Fibroblast of upper back skin (primary cell): ENCODE data around the gene RABGAP1L.
A peak's percentile ranks its signal among the peaks of the same experiment; 100 is the strongest.
"Not testable (repeated sequence)": the region's sequence is repeated elsewhere in the genome, so short reads cannot be mapped to it uniquely, and the experiment has no call there.

Experiments used
- DNase-seq: peaks from one replicate; pipeline ENCODE4 v3.0.0-alpha.2; 2013

The RABGAP1L gene

DNA sequence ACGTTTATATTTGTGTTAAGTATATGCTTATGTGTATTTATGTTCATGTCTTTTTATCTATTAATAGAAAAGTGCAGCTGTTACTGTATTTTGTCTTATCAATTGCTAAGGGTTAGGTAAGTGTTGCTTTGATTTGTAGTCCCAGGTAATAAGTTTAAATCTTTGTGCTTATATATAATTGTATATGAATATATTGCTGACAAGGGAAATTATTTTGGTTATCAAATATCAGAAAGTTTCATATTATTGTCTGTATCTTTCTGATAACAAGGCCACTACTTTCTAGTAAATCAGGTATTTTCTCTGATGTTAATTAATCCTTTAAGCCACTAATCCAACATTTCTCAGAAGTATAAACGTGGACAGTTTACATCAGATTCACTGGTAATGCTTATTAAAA lies 309.7 kb downstream of the RABGAP1L start:
- DNase-seq: no peak

DNA sequence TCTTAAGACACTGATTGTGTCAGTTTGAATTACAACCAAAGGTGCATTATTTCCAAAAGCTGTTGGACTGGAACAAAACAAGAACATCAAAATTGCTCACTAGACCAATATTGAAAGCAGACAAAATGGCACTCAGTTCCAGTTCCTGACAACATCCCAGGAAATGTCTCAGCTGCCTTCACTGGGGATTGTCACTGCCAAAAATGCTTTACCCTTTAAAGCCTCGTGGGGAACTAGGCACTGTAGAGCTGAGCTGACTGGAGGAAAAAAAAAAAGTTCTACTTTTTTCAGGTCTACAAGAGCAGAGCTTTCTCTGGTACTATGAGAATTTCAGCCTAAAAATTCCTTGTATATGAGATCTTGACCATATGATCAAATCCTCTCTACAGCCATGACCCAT lies 310.4 kb downstream of the RABGAP1L start:
- no peak for DNase-seq

DNA sequence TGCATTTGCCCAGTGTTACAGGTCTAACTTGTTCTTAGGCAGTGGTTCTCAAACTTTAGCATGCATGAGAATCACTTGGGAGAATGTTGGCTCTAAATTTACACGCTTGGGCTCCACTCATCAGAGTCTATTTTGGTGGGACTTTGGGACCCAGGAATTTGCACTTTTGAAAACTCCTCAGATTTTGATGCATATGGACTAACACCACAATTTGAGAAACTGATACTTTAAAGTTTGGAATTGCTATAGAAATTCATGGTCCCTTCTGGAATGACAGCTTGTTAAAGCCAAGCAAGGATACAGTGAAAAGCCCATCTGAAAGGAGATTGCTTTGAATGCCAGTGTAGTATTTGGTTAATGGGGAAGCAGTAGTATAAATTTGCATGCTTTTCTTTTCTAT lies 320.0 kb downstream of the RABGAP1L start:
- no peak for DNase-seq

DNA sequence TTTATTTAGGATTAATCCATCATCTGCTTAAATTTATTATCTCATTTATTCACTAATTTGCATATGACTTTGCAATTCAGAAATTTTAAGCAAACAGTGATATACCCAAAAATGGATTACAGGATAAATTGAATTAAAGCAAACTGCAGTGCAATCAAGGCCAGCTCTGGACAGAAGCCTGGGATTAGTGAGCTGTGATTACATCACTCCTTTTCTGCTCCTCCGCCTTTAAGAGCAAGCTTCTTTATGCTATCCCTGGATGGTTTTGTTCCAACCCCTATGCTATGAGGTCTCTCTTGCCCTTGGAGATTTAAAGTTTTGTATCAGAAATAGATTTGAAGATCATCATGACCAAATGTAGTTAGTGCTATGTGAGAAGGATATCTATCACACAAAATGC lies 321.0 kb downstream of the RABGAP1L start:
- peak; percentile 2 for DNase-seq

DNA sequence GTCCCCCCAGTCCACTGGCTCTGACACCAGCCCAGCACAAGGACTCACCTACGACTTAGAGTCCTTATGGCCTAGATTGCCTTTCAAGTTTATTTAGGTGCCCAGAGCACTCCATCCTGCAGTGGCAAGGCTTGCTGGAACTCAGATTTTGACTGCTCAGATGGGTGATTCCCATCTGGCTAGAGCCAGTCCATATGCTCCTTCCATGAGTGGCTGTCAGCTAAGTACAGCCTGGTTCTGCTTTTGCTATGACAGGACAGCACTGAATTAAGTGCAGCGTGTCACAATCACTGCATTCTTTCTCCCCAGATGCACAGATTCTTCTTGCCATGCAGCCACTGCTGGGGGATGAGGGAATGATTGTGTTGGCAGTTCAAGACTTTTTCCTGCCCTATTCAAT lies 332.3 kb downstream of the RABGAP1L start:
- DNase-seq: no peak

DNA sequence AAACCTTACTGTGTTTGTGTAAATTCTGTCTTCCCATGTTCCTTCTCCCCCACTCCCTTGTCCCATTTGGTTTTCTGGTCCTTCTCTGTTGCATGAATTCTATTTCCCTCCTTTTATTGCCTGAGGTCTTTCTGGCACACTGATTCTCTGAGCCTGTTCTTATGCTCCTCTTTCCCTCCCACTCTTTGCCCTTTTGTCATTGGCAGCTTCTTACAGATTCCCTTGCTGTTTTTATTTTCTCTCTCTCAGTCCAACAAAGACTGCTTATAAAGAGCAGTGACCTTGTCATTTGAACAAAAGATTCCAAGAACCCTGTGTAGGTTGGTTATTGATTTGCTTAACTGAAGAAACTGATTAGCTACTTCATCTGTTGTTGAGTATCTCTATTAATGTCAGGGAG lies 338.2 kb downstream of the RABGAP1L start:
- DNase-seq: no peak

DNA sequence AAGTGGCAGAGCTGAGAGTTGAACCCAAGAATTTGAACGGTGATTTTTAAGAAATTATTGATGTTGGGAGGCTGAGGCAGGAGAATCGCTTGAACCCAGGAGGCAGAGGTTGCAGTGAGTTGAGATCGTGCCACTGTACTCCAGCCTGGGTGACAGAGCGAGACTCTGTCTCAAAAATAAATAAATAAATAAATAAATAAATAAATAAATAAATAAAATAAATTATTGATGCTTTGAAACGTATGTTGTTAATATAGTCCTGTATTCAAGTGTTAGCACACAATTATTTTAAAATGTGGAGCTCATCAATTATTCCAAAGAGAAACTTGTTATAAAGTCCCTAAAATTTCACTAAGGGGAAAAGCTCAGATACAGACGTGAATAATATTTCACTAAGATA lies 357.4 kb downstream of the RABGAP1L start:
- not testable (repeated sequence) for DNase-seq

DNA sequence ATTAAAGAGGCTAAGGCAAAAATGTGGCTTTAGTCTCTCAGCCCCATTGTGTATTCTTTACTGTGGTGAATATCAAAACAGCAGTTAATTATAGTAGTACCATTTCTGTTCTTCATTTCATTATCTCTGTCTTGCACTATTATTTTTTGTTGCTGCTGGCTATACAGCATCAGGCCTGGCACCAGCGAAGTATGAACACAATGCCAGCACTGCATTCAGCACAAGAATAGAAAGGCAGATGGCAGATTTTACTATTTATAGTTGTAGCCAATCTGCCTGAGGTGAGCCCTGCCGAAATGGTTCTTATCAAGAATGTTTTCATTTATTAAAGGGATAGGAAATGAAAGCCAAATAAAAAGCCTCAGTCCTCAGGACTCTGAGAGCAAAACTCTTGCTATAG lies 360.5 kb downstream of the RABGAP1L start:
- no peak for DNase-seq

DNA sequence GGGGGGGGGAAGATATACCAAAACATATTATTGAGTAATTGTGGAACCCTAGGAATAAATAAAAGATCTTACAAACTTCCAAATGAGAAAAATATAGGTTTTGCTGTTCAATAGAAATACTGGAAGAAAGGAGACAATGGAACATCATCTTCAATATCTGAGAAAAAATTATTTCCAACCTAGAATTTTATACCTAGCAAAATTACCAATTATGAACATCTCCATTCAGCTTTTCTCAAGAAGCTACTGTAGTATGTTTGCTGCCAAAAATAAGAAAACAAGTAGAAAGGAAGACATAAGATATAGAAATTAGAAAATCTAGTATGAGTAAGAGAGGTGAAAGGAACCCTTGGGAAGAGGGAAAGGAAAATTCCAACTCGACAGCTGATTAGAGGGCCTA lies 372.4 kb downstream of the RABGAP1L start:
- no peak for DNase-seq

DNA sequence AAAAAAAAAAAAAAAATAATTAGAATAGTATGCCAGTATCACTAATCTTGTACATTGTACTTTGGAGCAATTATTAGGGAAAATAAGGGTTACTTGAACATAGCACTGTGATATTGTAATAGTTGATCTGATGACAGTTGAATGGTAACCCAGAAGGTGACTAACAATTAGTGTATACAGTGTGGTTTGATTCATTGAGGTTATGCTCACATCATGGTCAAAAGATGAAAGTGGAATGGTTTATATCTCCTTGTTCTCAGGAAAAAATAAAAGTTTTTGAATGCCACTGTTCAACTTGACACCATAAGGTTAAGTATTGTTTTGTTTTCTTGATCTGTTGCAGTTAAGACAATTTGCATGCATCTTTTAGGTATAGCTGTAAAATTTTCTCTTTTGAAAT lies 375.5 kb downstream of the RABGAP1L start:
- DNase-seq: peak; percentile 6

DNA sequence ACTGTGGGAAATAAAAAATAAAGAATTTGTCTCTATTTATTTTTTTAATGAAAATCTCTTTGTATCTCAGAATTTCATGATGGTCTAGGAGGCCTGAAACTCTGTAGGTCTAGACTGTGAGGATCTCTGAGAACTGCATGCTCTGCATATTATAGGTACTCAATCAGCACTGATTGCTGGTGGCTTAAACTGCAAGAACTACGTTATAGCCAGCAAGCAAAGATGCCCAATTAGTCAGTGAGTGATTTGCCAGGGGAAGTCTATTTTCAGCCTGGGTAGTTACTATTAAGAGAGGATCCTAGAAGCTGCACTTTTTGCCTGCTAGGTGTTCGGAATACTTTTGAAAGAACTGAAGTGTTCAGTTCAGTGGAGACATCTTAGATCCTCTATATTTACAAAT lies 375.9 kb downstream of the RABGAP1L start:
- DNase-seq: no peak

DNA sequence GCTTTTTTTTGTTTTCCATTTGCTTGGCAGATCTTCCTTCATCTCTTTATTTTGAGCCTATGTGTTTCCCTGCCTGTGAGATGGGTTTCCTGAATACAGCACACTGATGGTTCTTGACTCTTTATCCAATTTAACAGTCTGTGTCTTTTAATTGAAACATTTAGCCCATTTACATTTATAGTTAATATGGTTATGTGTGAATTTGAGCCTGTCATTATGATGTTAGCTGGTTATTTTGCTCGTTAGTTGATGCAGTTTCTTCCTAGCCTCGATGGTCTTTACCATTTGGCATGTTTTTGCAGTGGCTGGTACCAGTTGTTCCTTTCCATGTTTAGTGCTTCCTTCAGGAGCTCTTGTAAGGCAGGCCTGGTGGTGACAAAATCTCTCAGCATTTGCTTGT lies 384.1 kb downstream of the RABGAP1L start:
- DNase-seq: not testable (repeated sequence)

DNA sequence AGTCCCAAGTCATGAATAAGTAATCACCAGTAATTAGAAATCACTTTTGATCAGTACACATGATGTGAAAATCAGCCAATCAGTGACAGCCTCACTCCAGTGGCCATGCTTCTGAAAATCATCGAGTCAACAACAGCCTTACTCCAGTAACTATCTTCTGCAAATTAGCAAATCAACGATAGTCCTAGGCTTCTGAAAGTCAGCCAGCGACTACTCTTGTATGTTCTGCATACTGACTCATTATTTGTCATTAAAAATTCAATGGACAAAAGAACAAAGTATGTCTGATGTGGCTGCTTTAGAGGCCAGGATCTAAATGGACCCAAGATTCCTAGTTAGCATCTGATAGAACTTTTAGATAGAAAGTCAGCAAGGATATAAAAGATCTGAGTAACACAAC lies 391.0 kb downstream of the RABGAP1L start:
- DNase-seq: no peak

DNA sequence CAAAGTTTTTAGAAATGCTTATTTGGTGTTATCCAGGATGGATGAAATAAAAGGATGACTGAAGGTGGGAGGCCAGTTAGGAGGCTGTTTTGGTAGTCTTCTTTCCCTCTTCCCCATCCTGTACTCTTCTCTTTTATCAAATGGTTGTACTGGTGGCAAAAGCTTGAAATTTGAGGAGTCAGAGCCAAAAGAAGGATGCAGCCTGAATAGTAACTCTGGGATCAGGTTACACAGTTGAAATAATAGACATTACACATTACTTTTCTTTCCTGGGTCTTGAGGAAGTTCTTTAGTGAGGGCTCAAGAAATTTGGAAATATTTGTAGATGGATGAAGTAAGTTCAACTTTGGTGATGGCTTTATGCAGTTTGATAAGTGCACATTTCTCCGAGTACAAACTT lies 397.1 kb downstream of the RABGAP1L start:
- DNase-seq: no peak

DNA sequence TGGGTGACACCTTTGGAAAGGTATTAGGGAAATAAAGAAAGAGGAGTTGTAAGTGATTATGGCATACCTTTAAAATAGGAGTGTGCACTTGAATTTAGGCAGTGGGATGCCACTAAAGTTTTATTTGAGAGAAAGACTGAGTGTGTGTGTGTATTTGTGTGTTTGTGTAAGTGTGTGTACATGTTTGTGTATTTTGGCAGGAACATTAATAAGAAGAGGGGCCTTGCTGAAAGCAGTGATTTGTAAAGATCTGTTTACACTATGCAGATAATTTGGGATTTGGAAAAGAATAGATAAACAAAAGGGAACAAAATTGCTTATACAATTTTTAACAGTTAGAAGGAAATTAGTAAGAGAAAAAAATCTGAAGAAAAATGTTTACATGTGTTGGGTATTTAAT lies 409.2 kb downstream of the RABGAP1L start:
- no peak for DNase-seq

DNA sequence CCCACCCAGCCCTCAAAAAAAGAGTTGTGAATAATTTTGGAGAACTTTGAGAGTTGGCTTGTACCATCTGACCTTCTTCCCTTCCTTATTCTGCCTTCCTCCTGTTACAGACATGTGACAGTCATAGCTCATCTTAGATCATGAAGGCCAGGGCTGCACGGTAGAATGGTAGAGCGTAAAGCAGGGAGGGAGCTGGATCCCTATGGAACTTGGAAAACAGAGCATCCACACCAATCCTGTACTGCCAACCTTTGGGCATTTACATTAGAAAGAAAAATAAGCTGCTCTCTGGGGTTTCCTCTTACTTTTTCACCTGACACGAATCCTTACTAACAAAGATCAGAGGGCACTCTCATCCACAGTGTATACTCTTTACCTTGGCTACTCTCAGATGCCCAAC lies 409.9 kb downstream of the RABGAP1L start:
- no peak for DNase-seq

DNA sequence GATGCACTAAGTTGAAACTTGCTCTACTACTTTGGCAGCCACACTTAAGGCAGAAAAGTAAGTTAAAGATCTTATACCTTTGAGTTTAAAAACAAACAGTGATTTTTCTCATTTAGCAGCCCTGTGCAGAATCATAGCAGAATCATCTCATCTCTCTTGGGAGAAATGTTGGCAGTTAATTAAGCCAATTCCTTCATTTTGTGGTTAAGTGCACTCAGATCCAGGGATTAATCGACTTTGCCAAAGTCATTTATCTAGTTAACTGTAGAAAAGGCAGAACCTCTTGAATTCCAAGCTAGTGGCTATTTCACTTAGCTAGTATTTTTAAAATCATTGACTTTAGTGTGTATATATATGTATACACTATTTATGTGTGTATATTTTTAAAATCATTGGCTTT lies 413.5 kb downstream of the RABGAP1L start:
- no peak for DNase-seq

DNA sequence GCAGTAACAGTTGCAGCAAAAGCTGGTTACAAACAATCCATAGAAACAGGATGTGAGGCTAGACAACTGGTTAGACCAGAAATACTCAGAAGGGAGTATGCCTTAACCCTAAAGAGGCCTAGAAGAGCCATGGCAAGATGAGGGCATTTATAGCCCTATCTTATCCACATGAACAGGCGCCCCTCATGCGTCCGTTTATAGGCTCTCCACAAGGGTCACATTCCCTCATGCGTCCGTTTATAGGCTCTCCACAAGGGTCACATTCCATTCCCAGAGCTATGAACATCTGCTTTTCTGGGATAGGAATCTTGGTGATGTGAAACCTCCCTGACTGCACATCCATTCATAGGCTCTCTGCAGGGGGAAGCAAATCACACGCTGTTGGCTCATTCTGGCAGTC lies 416.8 kb downstream of the RABGAP1L start:
- DNase-seq: not testable (repeated sequence)

DNA sequence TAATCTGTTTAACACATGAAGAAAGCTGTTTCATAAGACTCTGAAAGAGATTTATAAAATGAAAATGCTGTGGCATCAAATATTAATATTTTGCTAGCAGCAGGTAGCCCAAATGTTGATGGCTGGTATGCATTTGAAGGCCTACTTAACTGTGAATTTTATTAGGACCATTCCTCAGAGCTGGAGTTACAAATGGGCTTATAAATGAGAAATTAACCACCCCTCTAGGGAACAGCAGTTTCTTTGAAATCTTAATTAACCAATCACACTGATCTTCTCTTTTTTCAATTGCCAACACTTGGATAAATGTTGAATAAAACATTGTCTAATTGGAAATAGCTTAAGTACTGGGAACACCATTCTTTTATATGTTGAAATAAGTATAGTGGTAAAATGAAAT lies 418.4 kb downstream of the RABGAP1L start:
- no peak for DNase-seq

DNA sequence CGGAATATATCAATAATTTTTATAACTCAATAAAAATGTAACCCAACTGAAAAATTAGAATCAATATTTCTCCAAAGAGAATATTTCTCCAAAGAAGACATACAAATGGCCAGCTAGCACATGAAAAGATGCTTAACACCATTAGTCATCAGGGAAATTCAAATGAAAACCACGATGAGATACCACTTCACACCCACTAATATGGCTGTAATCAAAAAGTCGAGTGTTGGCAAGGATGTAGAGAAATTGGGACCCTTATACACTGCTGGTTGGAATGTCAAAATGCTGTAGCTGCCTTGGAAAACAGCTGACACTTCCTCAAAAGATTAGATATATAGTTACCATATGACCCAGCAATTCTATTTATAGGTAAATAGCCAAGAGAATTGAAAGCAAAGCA lies 421.5 kb downstream of the RABGAP1L start:
- DNase-seq: no peak

DNA sequence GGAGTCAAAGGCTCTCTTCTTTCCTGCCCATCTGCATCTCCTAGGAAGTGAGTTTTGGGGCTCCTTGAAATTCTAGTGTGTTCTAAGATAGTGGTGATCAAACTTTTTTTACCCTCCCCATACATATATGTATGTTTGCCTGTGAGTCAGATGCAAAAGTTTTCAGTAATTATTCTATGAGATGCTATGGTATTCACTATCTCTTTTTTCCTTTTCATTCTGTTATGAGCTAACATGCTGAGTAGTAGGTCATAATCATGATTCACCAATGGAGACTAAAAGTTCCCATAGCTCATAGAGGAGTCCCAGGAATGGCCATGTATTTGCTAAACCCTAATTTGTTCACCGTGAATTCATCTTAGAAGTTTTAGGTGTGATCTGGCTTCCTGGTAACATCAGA lies 424.0 kb downstream of the RABGAP1L start:
- DNase-seq: no peak

DNA sequence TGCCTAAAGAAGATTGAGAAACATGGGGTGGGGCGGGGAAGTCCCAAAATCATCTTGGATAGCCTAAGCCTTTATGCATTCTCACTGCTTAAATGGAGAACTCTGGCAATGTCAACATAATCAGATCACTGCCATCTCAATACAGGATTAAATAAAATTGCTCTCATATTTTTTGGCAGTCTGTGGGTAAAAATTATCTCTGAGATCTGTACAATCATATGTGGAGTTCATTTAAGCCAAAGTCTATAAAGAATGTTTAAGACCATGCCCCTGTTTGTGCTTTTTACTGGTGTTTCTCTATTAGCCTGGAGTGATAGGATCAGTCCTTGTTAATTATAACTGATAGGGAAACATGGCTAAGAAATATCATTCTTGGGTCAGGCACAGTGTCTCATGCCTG lies 424.8 kb downstream of the RABGAP1L start:
- no peak for DNase-seq

DNA sequence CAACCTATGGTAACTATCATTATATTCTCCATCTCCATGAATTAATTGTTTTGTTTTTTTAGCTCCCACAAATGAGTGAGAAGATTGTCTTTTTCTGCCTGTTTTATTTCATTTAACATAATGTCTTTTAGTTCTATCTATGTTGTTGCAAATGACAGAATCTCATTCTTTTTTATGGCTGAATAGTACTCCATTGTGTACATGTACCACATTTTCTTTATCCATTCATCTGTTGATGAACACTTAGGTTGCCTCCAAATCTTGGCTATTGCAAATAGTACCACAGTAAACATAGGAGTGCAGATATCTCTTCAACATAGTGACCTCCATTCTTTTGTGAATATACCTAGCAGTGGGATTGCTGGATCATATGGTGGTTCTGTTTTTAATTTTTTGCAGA lies 429.3 kb downstream of the RABGAP1L start:
- DNase-seq: not testable (repeated sequence)

DNA sequence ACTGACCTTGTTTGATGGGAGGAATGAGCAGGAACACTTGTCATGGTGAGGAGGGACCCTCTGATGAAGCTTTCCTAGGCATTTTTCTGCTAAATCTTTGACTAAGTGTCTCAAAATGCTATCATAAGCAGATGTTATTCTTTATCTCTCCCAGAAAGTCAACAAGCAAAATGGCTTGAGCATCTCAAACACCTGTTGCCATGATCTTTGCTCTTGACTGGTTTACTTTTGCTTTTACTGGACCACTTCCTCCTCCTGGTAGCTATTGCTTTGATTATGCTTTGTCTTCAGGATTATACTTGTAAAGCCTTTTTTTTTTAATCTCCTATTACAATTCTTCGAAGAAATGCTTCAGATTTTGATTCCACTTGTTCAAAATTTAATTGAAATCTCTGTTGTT lies 445.9 kb downstream of the RABGAP1L start:
- no peak for DNase-seq

DNA sequence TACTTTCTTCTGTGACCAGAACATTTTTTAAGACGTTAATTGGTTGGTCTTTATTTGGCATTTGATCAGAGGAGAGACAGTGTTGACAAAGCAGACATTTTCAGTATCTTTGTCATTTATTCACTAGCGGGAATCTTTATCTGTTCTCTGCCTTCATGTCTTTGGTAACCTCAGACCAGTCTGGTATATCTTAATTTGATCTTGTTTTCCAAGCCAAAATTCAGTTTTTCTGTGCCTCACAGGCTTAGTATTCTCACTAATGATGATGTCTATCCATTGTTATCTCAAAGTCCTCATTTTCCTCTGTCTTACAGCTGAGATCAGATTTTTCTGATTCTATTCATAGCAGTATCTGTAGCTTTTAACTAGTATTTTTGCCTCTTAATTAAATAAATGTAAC lies 447.2 kb downstream of the RABGAP1L start:
- DNase-seq: no peak

DNA sequence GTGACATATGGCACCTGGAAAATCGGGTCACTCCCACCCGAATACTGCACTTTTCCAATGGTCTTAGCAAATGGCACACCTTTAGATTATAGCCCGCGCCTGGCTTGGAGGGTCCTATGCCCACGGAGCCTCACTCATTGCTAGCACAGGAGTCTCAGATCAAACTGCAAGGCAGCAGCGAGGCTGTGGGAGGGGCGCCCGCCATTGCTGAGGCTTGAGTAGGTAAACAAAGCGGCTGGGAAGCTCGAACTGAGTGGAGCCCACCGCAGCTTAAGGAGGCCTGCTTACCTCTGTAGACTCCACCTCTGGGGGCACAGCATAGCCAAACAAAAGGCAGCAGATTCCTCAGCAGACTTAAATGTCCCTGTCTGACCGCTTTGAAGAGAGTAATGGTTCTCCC lies 458.6 kb downstream of the RABGAP1L start:
- DNase-seq: not testable (repeated sequence)
